Gastrocnemius medialis (tissue), 4 donors: Measurements from ENCODE around the gene MTRR.

ENCODE experiments used
- POLR2A ChIP-seq, 2 donors: fragments of 450-650 bp; IDR thresholded peaks; one replicate each; pipeline ENCODE4 v1.6.1; 2017; ENCODE audit warnings: antibody characterized with exemption in 2 of 2, mild to moderate bottlenecking in 2 of 2, moderate library complexity in 2 of 2
- TF ChIP-seq, protein P1 (sequence below), 5 experiments: fragments of 450-650 bp in 3 of 5; fragments of 200-600 bp in 2 of 5; sonication (generic) in 2 of 5; IDR thresholded peaks in 4 of 5; conservative IDR thresholded peaks in 1 of 5; 1 replicate in 4 of 5; 2 replicates in 1 of 5; pipeline ENCODE4 v1.5.1; 2016 to 2019; ENCODE audit warnings: antibody characterized with exemption in 5 of 5, mild to moderate bottlenecking in 3 of 5, moderate library complexity in 3 of 5

DNA sequence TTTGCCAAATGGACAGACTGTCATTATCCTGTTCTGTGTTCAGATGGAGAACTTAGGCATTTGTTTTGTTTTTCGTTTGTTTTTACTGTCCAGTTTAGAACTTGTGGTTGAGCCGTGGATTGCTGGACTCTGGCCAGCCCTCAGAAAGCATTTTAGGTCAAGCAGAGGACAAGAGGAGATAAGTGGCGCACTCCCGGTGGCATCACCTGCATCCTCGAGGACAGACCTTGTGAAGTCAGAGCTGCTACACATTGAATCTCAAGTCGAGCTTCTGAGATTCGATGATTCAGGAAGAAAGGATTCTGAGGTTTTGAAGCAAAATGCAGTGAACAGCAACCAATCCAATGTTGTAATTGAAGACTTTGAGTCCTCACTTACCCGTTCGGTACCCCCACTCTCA, 8.9 kb downstream of the MTRR start:
- TF ChIP-seq, protein P1, sequence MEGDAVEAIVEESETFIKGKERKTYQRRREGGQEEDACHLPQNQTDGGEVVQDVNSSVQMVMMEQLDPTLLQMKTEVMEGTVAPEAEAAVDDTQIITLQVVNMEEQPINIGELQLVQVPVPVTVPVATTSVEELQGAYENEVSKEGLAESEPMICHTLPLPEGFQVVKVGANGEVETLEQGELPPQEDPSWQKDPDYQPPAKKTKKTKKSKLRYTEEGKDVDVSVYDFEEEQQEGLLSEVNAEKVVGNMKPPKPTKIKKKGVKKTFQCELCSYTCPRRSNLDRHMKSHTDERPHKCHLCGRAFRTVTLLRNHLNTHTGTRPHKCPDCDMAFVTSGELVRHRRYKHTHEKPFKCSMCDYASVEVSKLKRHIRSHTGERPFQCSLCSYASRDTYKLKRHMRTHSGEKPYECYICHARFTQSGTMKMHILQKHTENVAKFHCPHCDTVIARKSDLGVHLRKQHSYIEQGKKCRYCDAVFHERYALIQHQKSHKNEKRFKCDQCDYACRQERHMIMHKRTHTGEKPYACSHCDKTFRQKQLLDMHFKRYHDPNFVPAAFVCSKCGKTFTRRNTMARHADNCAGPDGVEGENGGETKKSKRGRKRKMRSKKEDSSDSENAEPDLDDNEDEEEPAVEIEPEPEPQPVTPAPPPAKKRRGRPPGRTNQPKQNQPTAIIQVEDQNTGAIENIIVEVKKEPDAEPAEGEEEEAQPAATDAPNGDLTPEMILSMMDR (IDR thresholded peaks at IDR 0.05 in 4 of 5, conservative IDR thresholded peaks at IDR 0.05 in 1 of 5), result no peak
- no peak for TF ChIP-seq POLR2A (IDR thresholded peaks at IDR 0.05)
